Fibroblast of pulmonary artery (primary cell): ENCODE data around the gene STX11.

ENCODE experiments used
- DNase-seq: peaks from one replicate; pipeline ENCODE4 v3.0.0-alpha.2; 2010; ENCODE audit warnings: low read depth
- H3K4me3 ChIP-seq: replicated peaks from 2 replicates; pipeline ENCODE4 v1.5.1; 2011; ENCODE audit warnings: low read depth, mild to moderate bottlenecking, control low read depth, low read length, moderate library complexity
- TF ChIP-seq, protein P1 (sequence below): IDR thresholded peaks from 2 replicates; pipeline ENCODE4 v1.5.1; 2011; ENCODE audit warnings: mild to moderate bottlenecking, control low read depth, low read length, inconsistent platforms; ENCODE audit errors: missing control alignments

Gene STX11

GRCh38 chr6:144149894-144150709 is at the start of gene STX11:
Gene STX11 (plus strand): TSS chr6:144150517. CDS start chr6:144186628, 36,111 bp downstream.
- H3K4me3 ChIP-seq: peak within 1 kb of the TSS; percentile 64
- TF ChIP-seq, protein P1, sequence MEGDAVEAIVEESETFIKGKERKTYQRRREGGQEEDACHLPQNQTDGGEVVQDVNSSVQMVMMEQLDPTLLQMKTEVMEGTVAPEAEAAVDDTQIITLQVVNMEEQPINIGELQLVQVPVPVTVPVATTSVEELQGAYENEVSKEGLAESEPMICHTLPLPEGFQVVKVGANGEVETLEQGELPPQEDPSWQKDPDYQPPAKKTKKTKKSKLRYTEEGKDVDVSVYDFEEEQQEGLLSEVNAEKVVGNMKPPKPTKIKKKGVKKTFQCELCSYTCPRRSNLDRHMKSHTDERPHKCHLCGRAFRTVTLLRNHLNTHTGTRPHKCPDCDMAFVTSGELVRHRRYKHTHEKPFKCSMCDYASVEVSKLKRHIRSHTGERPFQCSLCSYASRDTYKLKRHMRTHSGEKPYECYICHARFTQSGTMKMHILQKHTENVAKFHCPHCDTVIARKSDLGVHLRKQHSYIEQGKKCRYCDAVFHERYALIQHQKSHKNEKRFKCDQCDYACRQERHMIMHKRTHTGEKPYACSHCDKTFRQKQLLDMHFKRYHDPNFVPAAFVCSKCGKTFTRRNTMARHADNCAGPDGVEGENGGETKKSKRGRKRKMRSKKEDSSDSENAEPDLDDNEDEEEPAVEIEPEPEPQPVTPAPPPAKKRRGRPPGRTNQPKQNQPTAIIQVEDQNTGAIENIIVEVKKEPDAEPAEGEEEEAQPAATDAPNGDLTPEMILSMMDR: no peak
- DNase-seq: peak; percentile 18

GRCh38 chr6:144103026-144103563 is 47.2 kb upstream of the STX11 start:
- no peak overlapping the region for H3K4me3 ChIP-seq
- TF ChIP-seq, protein P1: no peak
- DNase-seq: no peak

GRCh38 chr6:144104488-144104887 is 45.8 kb upstream of the STX11 start:
- TF ChIP-seq, protein P1: no peak
- H3K4me3 ChIP-seq: no peak overlapping the region

GRCh38 chr6:144104898-144105487 is 45.3 kb upstream of the STX11 start:
- TF ChIP-seq, protein P1: peak; percentile 68
- no peak overlapping the region for H3K4me3 ChIP-seq
- DNase-seq: peak; percentile 90

More at GRCh38 chr6:144104488-144104887, 45.8 kb upstream of the STX11 start:
- DNase-seq: no peak

- no peak for DNase-seq
- H3K4me3 ChIP-seq: no peak overlapping the region
- TF ChIP-seq, protein P1: no peak
Observed at GRCh38 chr6:144106206-144106605, 44.1 kb upstream of the STX11 start.

DNA sequence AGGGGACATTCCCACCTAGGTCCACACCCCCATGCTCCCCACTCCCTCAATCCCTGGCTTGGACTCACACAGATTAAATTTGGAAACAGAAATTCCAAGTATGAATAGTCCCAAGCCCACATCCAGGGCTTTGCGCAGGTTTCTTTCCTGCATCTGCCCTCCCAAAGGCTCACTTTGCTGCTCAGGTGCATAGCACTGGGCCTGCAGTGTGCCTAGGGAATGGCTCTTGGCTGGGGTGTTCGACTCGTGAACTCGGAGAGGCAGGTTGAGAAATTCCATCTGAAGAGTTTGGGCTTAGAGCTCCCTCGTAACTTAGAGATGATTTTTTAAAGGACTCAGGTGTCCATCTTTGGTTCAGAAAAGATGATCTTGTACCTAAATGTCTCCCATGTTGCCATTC is 40.1 kb upstream of the STX11 start:
- TF ChIP-seq, protein P1: no peak
- H3K4me3 ChIP-seq: no peak overlapping the region
- no peak for DNase-seq
